SK-N-MC (cell line): ENCODE measurements around the gene B4GALT4.

Experiments
- EZH2 ChIP-seq: fragments of 200-600 bp; sonication (generic); IDR thresholded peaks from one replicate; pipeline ENCODE4 v1.6.1; 2017; ENCODE audit warnings: antibody characterized with exemption
- POLR2AphosphoS5 ChIP-seq: IDR thresholded peaks from 2 replicates; pipeline ENCODE4 v1.6.1; 2012; ENCODE audit warnings: mild to moderate bottlenecking, low read depth, low read length, borderline replicate concordance

- TF ChIP-seq EZH2 (no peak), POLR2AphosphoS5 (no peak)
These were observed 28.9 kb downstream of the B4GALT4 start for GRCh38 chr3:119211803-119212202.
